Measurements from ENCODE around the gene RING1.

The RING1 gene

DNA sequence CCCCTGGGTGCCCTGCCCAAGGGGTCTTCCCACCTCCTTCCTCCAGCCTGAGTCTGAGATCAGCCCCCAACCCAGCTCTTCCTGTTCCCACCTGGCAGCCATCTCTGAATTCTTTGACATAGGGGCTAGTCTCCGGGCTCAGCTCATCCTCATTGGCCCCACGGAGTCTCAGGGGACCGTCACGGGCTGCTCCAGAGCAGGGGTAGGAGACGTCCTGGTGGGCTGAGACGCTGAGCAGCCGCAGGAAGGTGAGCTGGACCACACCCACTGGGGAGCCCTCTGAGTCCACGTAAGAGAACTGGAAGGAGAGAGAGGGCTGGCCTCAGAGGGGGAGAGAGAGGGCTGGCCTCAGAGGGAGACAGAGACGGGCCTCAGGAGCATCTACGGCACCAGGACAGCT lies 44.1 kb upstream of the RING1 start:
- Mint-ChIP-seq H3K4me1 (peaks cover 41% of the 10 kb centered on the region), H3K36me3 (ENCODE audit: low read depth) (no peaks in the 10 kb centered on the region), H3K9me3 (no peaks in the 10 kb centered on the region), H3K27me3 (ENCODE audit: low read depth, poor library complexity) (peaks cover 69% of the 10 kb centered on the region), H3K27ac (no peak overlapping the region), H3K4me3 (no peak overlapping the region)
- no peak for DNase-seq
- no peak for TF ChIP-seq CTCF (IDR thresholded peaks at IDR 0.05)

- Mint-ChIP-seq H3K27ac (no peak overlapping the region), H3K36me3 (ENCODE audit: low read depth) (no peaks in the 10 kb centered on the region), H3K4me3 (no peak overlapping the region), H3K4me1 (peaks cover 41% of the 10 kb centered on the region), H3K27me3 (ENCODE audit: low read depth, poor library complexity) (peaks cover 69% of the 10 kb centered on the region), H3K9me3 (no peaks in the 10 kb centered on the region)
- no peak for TF ChIP-seq CTCF (IDR thresholded peaks at IDR 0.05)
- DNase-seq, result no peak
Measured at GRCh38 chr6:33164665-33165373, 43.5 kb upstream of the RING1 start.

GRCh38 chr6:33165581-33166258 lies 42.6 kb upstream of the RING1 start:
- TF ChIP-seq CTCF (IDR thresholded peaks at IDR 0.05), result no peak
- H3K27ac Mint-ChIP-seq, result no peak overlapping the region
- peak overlapping the region; percentile 9 for H3K4me3 Mint-ChIP-seq
- peaks cover 64% of the 10 kb centered on the region for H3K27me3 Mint-ChIP-seq (ENCODE audit: low read depth, poor library complexity)
- H3K4me1 Mint-ChIP-seq, result peaks cover 41% of the 10 kb centered on the region
- no peaks in the 10 kb centered on the region for H3K9me3 Mint-ChIP-seq
- no peaks in the 10 kb centered on the region for H3K36me3 Mint-ChIP-seq (ENCODE audit: low read depth)
- no peak for DNase-seq

- Mint-ChIP-seq H3K27ac (no peak overlapping the region), H3K27me3 (ENCODE audit: low read depth, poor library complexity) (peaks cover 64% of the 10 kb centered on the region), H3K9me3 (no peaks in the 10 kb centered on the region), H3K36me3 (ENCODE audit: low read depth) (no peaks in the 10 kb centered on the region), H3K4me1 (peaks cover 37% of the 10 kb centered on the region), H3K4me3 (no peak overlapping the region)
- no peak for TF ChIP-seq CTCF (IDR thresholded peaks at IDR 0.05)
- no peak for DNase-seq
Measured at GRCh38 chr6:33166363-33166762, 41.9 kb upstream of the RING1 start.

DNA sequence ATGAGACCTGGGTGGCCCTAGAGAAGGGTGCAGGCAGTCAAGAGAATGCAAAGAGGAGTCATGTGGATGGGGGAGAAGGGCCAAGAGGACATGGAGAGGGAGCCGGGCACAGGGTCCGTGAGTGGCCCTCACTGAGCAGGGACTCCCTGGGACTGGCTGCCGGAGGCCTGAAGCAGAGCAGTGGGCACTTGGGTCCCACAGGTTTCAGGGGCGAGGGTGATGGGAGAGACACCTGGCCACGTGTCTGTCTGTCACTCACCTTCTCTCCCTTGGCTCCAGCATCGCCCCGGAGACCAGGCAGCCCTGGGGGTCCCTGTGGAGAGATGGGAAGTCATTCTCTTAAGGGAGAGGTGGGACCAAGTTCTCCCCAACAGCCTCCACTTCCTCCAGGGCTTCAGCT lies 41.5 kb upstream of the RING1 start:
- no peaks in the 10 kb centered on the region for H3K36me3 Mint-ChIP-seq (ENCODE audit: low read depth)
- H3K4me1 Mint-ChIP-seq, result peaks cover 32% of the 10 kb centered on the region
- DNase-seq, result no peak
- no peaks in the 10 kb centered on the region for H3K9me3 Mint-ChIP-seq
- H3K4me3 Mint-ChIP-seq, result no peak overlapping the region
- H3K27ac Mint-ChIP-seq, result no peak overlapping the region
- H3K27me3 Mint-ChIP-seq (ENCODE audit: low read depth, poor library complexity), result peaks cover 59% of the 10 kb centered on the region
- no peak for TF ChIP-seq CTCF (IDR thresholded peaks at IDR 0.05)

Measured in nephron progenitor cell (in vitro differentiated cells).